ENCODE data around the gene DGCR8. TPM values are rescaled to one million over a fixed set of nuclear protein-coding genes. Genes with fewer than 3 reads are reported as not detected.
A peak's percentile ranks its signal among the peaks of the same experiment; 100 is the strongest.

DGCR8 gene
- total RNA-seq, 1 experiment from 2014 or later: 26.8 TPM

GRCh38 chr22:20128902-20129746 lies 49.1 kb downstream of the DGCR8 start:
- in situ Hi-C loops (cut with HindIII; ENCODE audit: low pct_unique_long_range_greater_than_20kb, low sequenced_read_pairs): no loop called here
- no peak for DNase-seq (ENCODE audit: low read depth)

GRCh38 chr22:20129747-20130014 lies 49.6 kb downstream of the DGCR8 start:
- in situ Hi-C loops (cut with HindIII; ENCODE audit: low pct_unique_long_range_greater_than_20kb, low sequenced_read_pairs): no loop called here
- DNase-seq (ENCODE audit: low read depth): no peak

GRCh38 chr22:20130319-20130718 lies 50.3 kb downstream of the DGCR8 start:
- in situ Hi-C loops (cut with HindIII; ENCODE audit: low pct_unique_long_range_greater_than_20kb, low sequenced_read_pairs): no loop called here
- no peak for DNase-seq (ENCODE audit: low read depth)

GRCh38 chr22:20130731-20131596 lies 50.9 kb downstream of the DGCR8 start:
- in situ Hi-C loops (cut with HindIII; ENCODE audit: low pct_unique_long_range_greater_than_20kb, low sequenced_read_pairs): no loop called here
- DNase-seq (ENCODE audit: low read depth): peak; percentile 58

- in situ Hi-C loops (cut with HindIII; ENCODE audit: low pct_unique_long_range_greater_than_20kb, low sequenced_read_pairs): no loop called here
- DNase-seq (ENCODE audit: low read depth): no peak
Measured at GRCh38 chr22:20131597-20131858, 51.5 kb downstream of the DGCR8 start, which contains the start of gene ZDHHC8. ZDHHC8 (plus strand) TSS chr22:20131804; CDS start chr22:20131948, 144 bp downstream.

GRCh38 chr22:20131859-20132685 lies 52.0 kb downstream of the DGCR8 start:
- no peak for DNase-seq (ENCODE audit: low read depth)
- in situ Hi-C loops (cut with HindIII; ENCODE audit: low pct_unique_long_range_greater_than_20kb, low sequenced_read_pairs): no loop called here

GRCh38 chr22:20132686-20133246 lies 52.7 kb downstream of the DGCR8 start:
- in situ Hi-C loops (cut with HindIII; ENCODE audit: low pct_unique_long_range_greater_than_20kb, low sequenced_read_pairs): no loop called here
- DNase-seq (ENCODE audit: low read depth): no peak

- DNase-seq (ENCODE audit: low read depth): no peak
- in situ Hi-C loops (cut with HindIII; ENCODE audit: low pct_unique_long_range_greater_than_20kb, low sequenced_read_pairs): no loop called here
Measured at GRCh38 chr22:20133930-20134549, 54.0 kb downstream of the DGCR8 start.

GRCh38 chr22:20135265-20135664 lies 55.2 kb downstream of the DGCR8 start:
- in situ Hi-C loops (cut with HindIII; ENCODE audit: low pct_unique_long_range_greater_than_20kb, low sequenced_read_pairs): no loop called here

GRCh38 chr22:20135806-20136602 lies 56.0 kb downstream of the DGCR8 start:
- in situ Hi-C loops (cut with HindIII; ENCODE audit: low pct_unique_long_range_greater_than_20kb, low sequenced_read_pairs): no loop called here
- no peak for DNase-seq (ENCODE audit: low read depth)

More at GRCh38 chr22:20135265-20135664, 55.2 kb downstream of the DGCR8 start:
- DNase-seq (ENCODE audit: low read depth): no peak

GRCh38 chr22:20136603-20136873 lies 56.5 kb downstream of the DGCR8 start:
- DNase-seq (ENCODE audit: low read depth): no peak
- in situ Hi-C loops (cut with HindIII; ENCODE audit: low pct_unique_long_range_greater_than_20kb, low sequenced_read_pairs): no loop called here

GRCh38 chr22:20137113-20137512 lies 57.1 kb downstream of the DGCR8 start:
- DNase-seq (ENCODE audit: low read depth): no peak
- in situ Hi-C loops (cut with HindIII; ENCODE audit: low pct_unique_long_range_greater_than_20kb, low sequenced_read_pairs): no loop called here

- in situ Hi-C loops (cut with HindIII; ENCODE audit: low pct_unique_long_range_greater_than_20kb, low sequenced_read_pairs): no loop called here
Measured at GRCh38 chr22:20137671-20138416, 57.8 kb downstream of the DGCR8 start.

GRCh38 chr22:20138417-20138738 lies 58.3 kb downstream of the DGCR8 start:
- in situ Hi-C loops (cut with HindIII; ENCODE audit: low pct_unique_long_range_greater_than_20kb, low sequenced_read_pairs): no loop called here
- no peak for DNase-seq (ENCODE audit: low read depth)

More at GRCh38 chr22:20137671-20138416, 57.8 kb downstream of the DGCR8 start:
- DNase-seq (ENCODE audit: low read depth): no peak

- in situ Hi-C loops (cut with HindIII; ENCODE audit: low pct_unique_long_range_greater_than_20kb, low sequenced_read_pairs): no loop called here
- DNase-seq (ENCODE audit: low read depth): no peak
Measured at GRCh38 chr22:20138868-20139267, 58.8 kb downstream of the DGCR8 start.

- DNase-seq (ENCODE audit: low read depth): no peak
- in situ Hi-C loops (cut with HindIII; ENCODE audit: low pct_unique_long_range_greater_than_20kb, low sequenced_read_pairs): no loop called here
Measured at GRCh38 chr22:20139391-20140106, 59.5 kb downstream of the DGCR8 start.

- no peak for DNase-seq (ENCODE audit: low read depth)
- in situ Hi-C loops (cut with HindIII; ENCODE audit: low pct_unique_long_range_greater_than_20kb, low sequenced_read_pairs): no loop called here
Measured at GRCh38 chr22:20140107-20140445, 60.0 kb downstream of the DGCR8 start.
